GM12892 (cell line): ENCODE data around the gene ZBTB20.

Experiments
- POLR2A ChIP-seq: IDR thresholded peaks from 2 replicates; pipeline ENCODE4 v1.6.1; 2011; ENCODE audit warnings: low read depth, low read length, control low read depth
- POLR2AphosphoS5 ChIP-seq: IDR thresholded peaks from 2 replicates; pipeline ENCODE4 v1.6.1; 2011; ENCODE audit warnings: low read depth, low read length, control low read depth

GRCh38 chr3:114451561-114452018, 695.5 kb downstream of the ZBTB20 start:
- no peak for TF ChIP-seq POLR2A
- no peak for TF ChIP-seq POLR2AphosphoS5
